Kidney (tissue), 14 donors: ENCODE results near the gene ATP12A. TPM values are rescaled to one million over a fixed set of nuclear protein-coding genes. Genes with fewer than 3 reads are reported as not detected.

Source experiments
- DNase-seq, 5 donors: peaks; one replicate each; pipeline ENCODE4 v3.0.0-alpha.2; 2013 to 2020
- FAIRE-seq: peaks from 2 replicates; lab custom pipeline; 2012; peaks lifted over from hg19 to GRCh38; lab: Jason Lieb, UNC
- H3K27ac ChIP-seq, 2 donors: one replicate each; pipeline ENCODE4 v1.7.0; 2013; ENCODE audit warnings: low read depth in 2 of 2, low read length in 2 of 2, inconsistent platforms in 1 of 2
- H3K27me3 ChIP-seq: one replicate; pipeline ENCODE4 v1.7.1; 2013; ENCODE audit warnings: low read length, inconsistent platforms; ENCODE audit not compliant: control insufficient read depth, insufficient read depth
- H3K36me3 ChIP-seq, 3 donors: one replicate each; pipeline versions ENCODE4 v1.7.0 to v1.7.1; 2013; ENCODE audit warnings: low read length in 3 of 3, control low read depth in 1 of 3, inconsistent platforms in 1 of 3; ENCODE audit not compliant: insufficient read depth in 3 of 3, control insufficient read depth in 2 of 3
- H3K4me1 ChIP-seq, 3 donors: one replicate each; pipeline versions ENCODE4 v1.7.0 to v1.7.1; 2013; ENCODE audit warnings: low read length in 3 of 3, inconsistent platforms in 1 of 3, low read depth in 1 of 3; ENCODE audit not compliant: control insufficient read depth in 2 of 3, insufficient read depth in 2 of 3
- H3K4me3 ChIP-seq, 3 donors: one replicate each; pipeline versions ENCODE4 v1.7.0 to v1.8.1; 2013; ENCODE audit warnings: low read length in 3 of 3, control low read depth in 1 of 3, inconsistent platforms in 1 of 3
- H3K9ac ChIP-seq, 3 donors: one replicate each; pipeline versions ENCODE4 v1.7.0 to v1.7.1; 2013; ENCODE audit warnings: low read length in 3 of 3, control low read depth in 1 of 3, inconsistent platforms in 1 of 3
- H3K9me3 ChIP-seq, 3 donors: one replicate each; pipeline versions ENCODE4 v1.7.0 to v1.7.1; 2013; ENCODE audit warnings: low read length in 3 of 3, control low read depth in 1 of 3, inconsistent platforms in 1 of 3; ENCODE audit not compliant: control insufficient read depth in 2 of 3, insufficient read depth in 1 of 3
- CTCF ChIP-seq: IDR thresholded peaks from 3 replicates; pipeline ENCODE4 v1.5.1; 2012; ENCODE audit warnings: mild to moderate bottlenecking, moderate library complexity, borderline replicate concordance; ENCODE audit not compliant: insufficient read depth; ENCODE audit errors: extremely low read depth
- intact Hi-C: fragments of 100-400 bp; cut with DNase I; formaldehyde crosslinking; loops from one replicate; pipeline ENCODE4 v1.11.1; 2022
- polyA plus RNA-seq: library from polyadenylated mRNA; stranded (reverse); fragments of 350-450 nt; fragmentation: Illumina TruSeq; extraction: RNeasy Lipid Tissue Mini Kit (QIAGEN cat#74804); gene quantifications from one replicate; pipeline ENCODE4 v1.2.3, GENCODE V29; 2014; ENCODE audit warnings: low read depth, low replicate concordance; ENCODE audit not compliant: insufficient read depth
- total RNA-seq: library from RNA; stranded (reverse); fragmentation: NEBNext Ultra II Directional; extraction: Animal tissue kit (Norgen Biotek cat#: 25700); gene quantifications from one replicate; pipeline ENCODE4 v1.2.1, GENCODE V29; 2021
- donor health status: control.
- donor health status: control.
- donor health status: control.
- donor health status: control.
- donor health status: control.
- donor health status: DM: yes; HTN: yes; CAD: no.
- donor health status: Normal renal cell carcinoma (clear cell type).

Gene ATP12A
- total and polyA plus RNA-seq, 2 donors from 2014 or later, result 0.22 to 6.5 TPM

- DNase-seq (no peak), FAIRE-seq (no peak)
- TF ChIP-seq CTCF, result no peak
- no peaks in the 10 kb centered on the region for H3K4me1 ChIP-seq
- no peaks in the 10 kb centered on the region for H3K36me3 ChIP-seq
- H3K9me3 ChIP-seq, result no peaks in the 10 kb centered on the region
- H3K27ac ChIP-seq, result no peak overlapping the region
- no peak overlapping the region for H3K4me3 ChIP-seq
- H3K27me3 ChIP-seq, result no peaks in the 10 kb centered on the region
- no peak overlapping the region for H3K9ac ChIP-seq
- intact Hi-C loops, result no loop called here
Measured at GRCh38 chr13:24738366-24738847, 58.2 kb downstream of the ATP12A start.

- Histone ChIP-seq H3K9me3 (no peaks in the 10 kb centered on the region), H3K27ac (no peak overlapping the region), H3K27me3 (peaks cover under 1% of the 10 kb centered on the region), H3K36me3 (no peaks in the 10 kb centered on the region), H3K4me3 (no peak overlapping the region), H3K4me1 (no peaks in the 10 kb centered on the region), H3K9ac (no peak overlapping the region)
- no peak for DNase-seq
- FAIRE-seq, result no peak
- intact Hi-C loops, result no loop called here
- TF ChIP-seq CTCF, result no peak
Measured at GRCh38 chr13:24740014-24740890, 60.0 kb downstream of the ATP12A start.

GRCh38 chr13:24741016-24741662 lies 60.9 kb downstream of the ATP12A start:
- no peak for FAIRE-seq
- no peaks in the 10 kb centered on the region for H3K4me1 ChIP-seq
- no peak overlapping the region for H3K4me3 ChIP-seq
- DNase-seq, result no peak
- peaks cover 2% of the 10 kb centered on the region for H3K27me3 ChIP-seq
- no peak overlapping the region for H3K27ac ChIP-seq
- no peaks in the 10 kb centered on the region for H3K36me3 ChIP-seq
- intact Hi-C loops, result no loop called here
- no peaks in the 10 kb centered on the region for H3K9me3 ChIP-seq
- no peak for TF ChIP-seq CTCF
- H3K9ac ChIP-seq, result no peak overlapping the region
